ENCODE data around the gene MEGF11.

DNA sequence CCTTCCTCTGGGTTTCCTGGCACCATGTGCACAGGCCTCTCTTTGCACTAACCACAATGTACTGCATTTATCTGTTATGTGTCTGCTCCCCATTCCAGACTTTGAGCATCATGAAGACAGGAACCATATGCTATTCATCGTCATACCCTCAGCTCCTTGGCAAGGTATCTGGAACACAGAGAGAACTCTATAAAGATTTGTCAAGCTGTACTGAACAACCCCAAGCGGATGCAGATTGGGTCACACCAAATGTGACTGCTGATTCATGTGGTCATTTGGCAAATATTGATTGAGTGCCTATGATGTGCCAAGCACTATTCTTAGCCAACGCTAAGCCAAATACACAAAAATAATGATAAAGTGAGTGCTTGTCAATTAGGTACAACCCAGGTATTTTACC lies 7.5 kb upstream of the MEGF11 start:
- no peak for TF ChIP-seq CEBPB (IDR thresholded peaks at IDR 0.05; ENCODE audit: low read depth)
- no peak for TF ChIP-seq CTCF (IDR thresholded peaks at IDR 0.05 in 2 of 3, conservative IDR thresholded peaks at IDR 0.05 in 1 of 3; ENCODE audit: borderline replicate concordance in 1 of 3, insufficient read depth in 1 of 3, low read depth in 2 of 3, low read length in 2 of 3)
- TF ChIP-seq SIN3A (IDR thresholded peaks at IDR 0.05; ENCODE audit: low read depth): no peak
- TF ChIP-seq POLR2AphosphoS5 (IDR thresholded peaks at IDR 0.05; ENCODE audit: low read depth, low read length): no peak
- TF ChIP-seq MAX (IDR thresholded peaks at IDR 0.05): no peak
- no peak for TF ChIP-seq JUND (IDR thresholded peaks at IDR 0.05)
- no peak for TF ChIP-seq EZH2 (IDR thresholded peaks at IDR 0.05)
- no peak for TF ChIP-seq POLR2A (IDR thresholded peaks at IDR 0.05; ENCODE audit: borderline replicate concordance, extremely low read depth, insufficient read depth, insufficient read length)
- TF ChIP-seq YY1 (IDR thresholded peaks at IDR 0.05; ENCODE audit: extremely low read depth, insufficient replicate concordance, low read depth, low read length): no peak
- TF ChIP-seq REST (IDR thresholded peaks at IDR 0.05; ENCODE audit: low read depth): no peak
- TF ChIP-seq SRF (IDR thresholded peaks at IDR 0.05; ENCODE audit: low read depth): no peak
- no peak for TF ChIP-seq RAD21 (IDR thresholded peaks at IDR 0.05; ENCODE audit: low read depth)
- TF ChIP-seq EZH2phosphoT487 (IDR thresholded peaks at IDR 0.05; ENCODE audit: borderline replicate concordance): no peak
